Astrocyte (in vitro differentiated cells and primary cell): Measurements from ENCODE around the gene KRT71.

ENCODE experiments used
- EZH2 ChIP-seq: IDR thresholded peaks from 2 replicates; pipeline ENCODE4 v1.6.1; 2012; ENCODE audit warnings: mild to moderate bottlenecking, low read length, inconsistent platforms; ENCODE audit not compliant: insufficient read depth
- TF ChIP-seq, protein P1 (sequence below): IDR thresholded peaks from 2 replicates; pipeline ENCODE4 v1.5.1; 2011; ENCODE audit warnings: low read depth, mild to moderate bottlenecking, inconsistent platforms, low read length, moderate library complexity; ENCODE audit not compliant: insufficient read depth

DNA sequence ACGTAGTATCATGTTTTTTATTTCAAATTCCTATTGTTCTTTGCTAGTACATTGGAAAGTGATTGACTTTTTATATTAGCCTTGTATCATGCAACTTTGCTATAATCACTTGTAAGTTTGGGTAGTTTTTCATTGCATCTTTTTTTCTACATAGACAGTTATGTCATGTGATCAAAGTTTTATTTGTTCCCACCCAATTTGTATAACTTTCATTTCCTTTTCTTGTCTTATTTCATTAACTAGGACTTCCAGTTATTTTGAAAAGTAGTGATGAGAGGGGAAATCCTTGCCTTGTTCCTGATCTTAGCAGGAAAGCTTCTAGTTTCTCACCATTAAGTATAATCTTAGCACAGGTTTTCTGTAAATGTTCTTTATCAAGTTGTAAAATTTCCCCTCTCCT, 50.1 kb downstream of the KRT71 start:
- TF ChIP-seq, protein P1, sequence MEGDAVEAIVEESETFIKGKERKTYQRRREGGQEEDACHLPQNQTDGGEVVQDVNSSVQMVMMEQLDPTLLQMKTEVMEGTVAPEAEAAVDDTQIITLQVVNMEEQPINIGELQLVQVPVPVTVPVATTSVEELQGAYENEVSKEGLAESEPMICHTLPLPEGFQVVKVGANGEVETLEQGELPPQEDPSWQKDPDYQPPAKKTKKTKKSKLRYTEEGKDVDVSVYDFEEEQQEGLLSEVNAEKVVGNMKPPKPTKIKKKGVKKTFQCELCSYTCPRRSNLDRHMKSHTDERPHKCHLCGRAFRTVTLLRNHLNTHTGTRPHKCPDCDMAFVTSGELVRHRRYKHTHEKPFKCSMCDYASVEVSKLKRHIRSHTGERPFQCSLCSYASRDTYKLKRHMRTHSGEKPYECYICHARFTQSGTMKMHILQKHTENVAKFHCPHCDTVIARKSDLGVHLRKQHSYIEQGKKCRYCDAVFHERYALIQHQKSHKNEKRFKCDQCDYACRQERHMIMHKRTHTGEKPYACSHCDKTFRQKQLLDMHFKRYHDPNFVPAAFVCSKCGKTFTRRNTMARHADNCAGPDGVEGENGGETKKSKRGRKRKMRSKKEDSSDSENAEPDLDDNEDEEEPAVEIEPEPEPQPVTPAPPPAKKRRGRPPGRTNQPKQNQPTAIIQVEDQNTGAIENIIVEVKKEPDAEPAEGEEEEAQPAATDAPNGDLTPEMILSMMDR: no peak
- no peak for TF ChIP-seq EZH2
